ENCODE data around the gene EIF1B. TPM values are rescaled to one million over a fixed set of nuclear protein-coding genes. Genes with fewer than 3 reads are reported as not detected.

The EIF1B gene
- total RNA-seq, 4 donors from 2014 or later, result 20.9 to 46.1 (median 24.1) TPM

DNA sequence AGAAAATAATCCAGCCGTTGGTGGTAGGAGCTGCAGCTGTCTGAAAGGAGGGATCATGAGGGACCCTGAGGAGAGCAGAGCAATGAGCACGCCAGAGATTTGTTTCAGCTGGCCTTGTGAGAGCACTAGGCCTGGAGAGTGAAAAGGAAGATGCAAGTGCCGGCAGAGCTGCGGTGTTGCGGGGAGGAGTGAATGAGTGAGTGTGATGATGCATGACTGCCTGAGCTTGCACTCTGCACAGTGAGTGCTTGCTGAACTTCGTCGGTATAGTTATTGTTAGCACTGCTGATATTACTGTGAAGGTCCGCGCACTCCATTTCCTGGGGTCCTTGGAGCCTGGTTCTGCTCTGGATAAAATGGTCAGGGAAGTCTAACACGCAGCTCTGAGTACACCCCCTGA lies 23.2 kb downstream of the EIF1B start:
- H3K4me1 ChIP-seq, result no peaks in the 10 kb centered on the region
- H3K9me3 ChIP-seq, result no peaks in the 10 kb centered on the region
- H3K27me3 ChIP-seq, result no peaks in the 10 kb centered on the region
- H3K36me3 ChIP-seq, result no peaks in the 10 kb centered on the region
- intact Hi-C loops (cut with DNase I), result no loop called here
- TF ChIP-seq, protein P1, sequence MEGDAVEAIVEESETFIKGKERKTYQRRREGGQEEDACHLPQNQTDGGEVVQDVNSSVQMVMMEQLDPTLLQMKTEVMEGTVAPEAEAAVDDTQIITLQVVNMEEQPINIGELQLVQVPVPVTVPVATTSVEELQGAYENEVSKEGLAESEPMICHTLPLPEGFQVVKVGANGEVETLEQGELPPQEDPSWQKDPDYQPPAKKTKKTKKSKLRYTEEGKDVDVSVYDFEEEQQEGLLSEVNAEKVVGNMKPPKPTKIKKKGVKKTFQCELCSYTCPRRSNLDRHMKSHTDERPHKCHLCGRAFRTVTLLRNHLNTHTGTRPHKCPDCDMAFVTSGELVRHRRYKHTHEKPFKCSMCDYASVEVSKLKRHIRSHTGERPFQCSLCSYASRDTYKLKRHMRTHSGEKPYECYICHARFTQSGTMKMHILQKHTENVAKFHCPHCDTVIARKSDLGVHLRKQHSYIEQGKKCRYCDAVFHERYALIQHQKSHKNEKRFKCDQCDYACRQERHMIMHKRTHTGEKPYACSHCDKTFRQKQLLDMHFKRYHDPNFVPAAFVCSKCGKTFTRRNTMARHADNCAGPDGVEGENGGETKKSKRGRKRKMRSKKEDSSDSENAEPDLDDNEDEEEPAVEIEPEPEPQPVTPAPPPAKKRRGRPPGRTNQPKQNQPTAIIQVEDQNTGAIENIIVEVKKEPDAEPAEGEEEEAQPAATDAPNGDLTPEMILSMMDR (IDR thresholded peaks at IDR 0.05), result no peak
- no peak for TF ChIP-seq POLR2A (IDR thresholded peaks at IDR 0.05)
- 71 to 74% methylated on average over 10 of the region's 10 CpGs for WGBS, 2 donors
- no peak overlapping the region for H3K27ac ChIP-seq
- no peak overlapping the region for H3K4me3 ChIP-seq (replicated peaks in 1 of 3)
- no peak for DNase-seq

DNA sequence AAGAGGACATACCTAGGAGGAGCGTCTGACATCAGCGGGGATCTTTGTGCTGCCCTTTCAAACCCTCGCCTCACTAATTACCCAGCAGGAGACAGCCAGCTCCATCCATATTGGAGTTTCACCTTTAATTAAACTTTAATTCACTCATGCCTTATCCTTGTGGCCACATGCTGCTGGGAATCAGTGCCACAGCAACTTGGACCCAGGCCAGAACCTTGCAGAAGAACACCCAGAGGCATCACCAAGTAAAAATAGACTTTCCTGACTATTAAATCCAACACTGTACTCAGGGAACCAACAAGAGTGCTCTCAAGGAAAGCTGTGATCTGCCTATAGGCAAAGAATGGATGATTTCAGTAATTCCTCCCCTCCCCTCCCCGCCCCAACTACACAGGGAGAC lies 23.9 kb downstream of the EIF1B start:
- no peak overlapping the region for H3K4me3 ChIP-seq (replicated peaks in 1 of 3)
- no peak for TF ChIP-seq POLR2A (IDR thresholded peaks at IDR 0.05)
- TF ChIP-seq, protein P1 (IDR thresholded peaks at IDR 0.05), result no peak
- 92 to 96% methylated on average over 4 of the region's 4 CpGs for WGBS, 2 donors
- H3K4me1 ChIP-seq, result no peaks in the 10 kb centered on the region
- H3K27me3 ChIP-seq, result no peaks in the 10 kb centered on the region
- H3K27ac ChIP-seq, result no peak overlapping the region
- intact Hi-C loops (cut with DNase I), result no loop called here
- DNase-seq, result no peak
- H3K36me3 ChIP-seq, result no peaks in the 10 kb centered on the region
- H3K9me3 ChIP-seq, result no peaks in the 10 kb centered on the region

DNA sequence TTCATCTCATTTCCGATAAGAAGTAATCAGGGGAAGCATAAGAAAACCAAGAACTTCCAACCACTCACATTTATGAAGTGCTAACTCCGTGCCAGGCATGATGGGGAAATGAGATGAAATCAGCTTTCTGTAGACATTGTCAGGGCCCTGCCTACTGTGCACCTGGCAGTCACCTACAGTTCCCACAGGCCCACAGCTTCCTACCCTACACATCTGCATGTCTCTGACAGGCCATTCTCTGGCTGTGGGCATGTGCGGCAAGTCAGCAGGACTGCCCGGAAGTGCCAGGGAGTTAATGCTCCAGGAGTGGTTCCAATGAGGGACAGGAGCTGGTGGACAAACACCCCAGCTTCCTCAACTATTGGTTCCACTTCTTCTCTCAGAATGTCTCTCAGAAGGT lies 24.3 kb downstream of the EIF1B start:
- WGBS, 2 donors, result 90 to 93% methylated on average over 4 of the region's 4 CpGs
- no peak overlapping the region for H3K27ac ChIP-seq
- intact Hi-C loops (cut with DNase I), result no loop called here

DNA sequence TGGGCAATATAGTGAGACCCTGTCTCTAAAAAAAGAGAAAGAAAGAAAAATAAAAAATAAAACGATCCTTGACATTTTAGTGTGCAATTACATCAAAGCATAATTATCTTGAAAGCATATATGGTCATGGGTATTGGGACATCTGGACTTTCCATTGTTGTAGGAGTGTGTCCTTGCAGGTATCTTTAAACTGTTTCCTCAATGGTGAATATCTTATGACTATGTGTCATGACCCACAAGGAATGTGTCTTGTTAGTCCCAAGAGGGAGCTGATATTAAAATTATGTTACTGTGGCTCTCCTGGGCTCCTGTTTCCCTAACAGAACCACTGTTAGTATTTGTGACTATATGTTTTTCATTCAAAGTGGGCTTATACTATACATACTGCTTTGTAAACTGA lies 26.6 kb downstream of the EIF1B start:
- WGBS, 2 donors, result 84 to 86% methylated on average over 1 of the region's 1 CpG
- Histone ChIP-seq H3K4me1 (no peaks in the 10 kb centered on the region), H3K36me3 (no peaks in the 10 kb centered on the region), H3K4me3 (replicated peaks in 1 of 3) (no peak overlapping the region), H3K9me3 (no peaks in the 10 kb centered on the region), H3K27me3 (no peaks in the 10 kb centered on the region), H3K27ac (no peak overlapping the region)
- intact Hi-C loops (cut with DNase I), result no loop called here
- TF ChIP-seq, protein P1 (IDR thresholded peaks at IDR 0.05), result no peak
- no peak for TF ChIP-seq POLR2A (IDR thresholded peaks at IDR 0.05)
- DNase-seq, result no peak

More for the DNA sequence above, 24.3 kb downstream of the EIF1B start:
- Histone ChIP-seq H3K4me1 (no peaks in the 10 kb centered on the region), H3K27me3 (no peaks in the 10 kb centered on the region), H3K36me3 (no peaks in the 10 kb centered on the region), H3K9me3 (no peaks in the 10 kb centered on the region), H3K4me3 (replicated peaks in 1 of 3) (no peak overlapping the region)
- DNase-seq, result no peak
- TF ChIP-seq, protein P1 (IDR thresholded peaks at IDR 0.05), result no peak
- TF ChIP-seq POLR2A (IDR thresholded peaks at IDR 0.05), result no peak

DNA sequence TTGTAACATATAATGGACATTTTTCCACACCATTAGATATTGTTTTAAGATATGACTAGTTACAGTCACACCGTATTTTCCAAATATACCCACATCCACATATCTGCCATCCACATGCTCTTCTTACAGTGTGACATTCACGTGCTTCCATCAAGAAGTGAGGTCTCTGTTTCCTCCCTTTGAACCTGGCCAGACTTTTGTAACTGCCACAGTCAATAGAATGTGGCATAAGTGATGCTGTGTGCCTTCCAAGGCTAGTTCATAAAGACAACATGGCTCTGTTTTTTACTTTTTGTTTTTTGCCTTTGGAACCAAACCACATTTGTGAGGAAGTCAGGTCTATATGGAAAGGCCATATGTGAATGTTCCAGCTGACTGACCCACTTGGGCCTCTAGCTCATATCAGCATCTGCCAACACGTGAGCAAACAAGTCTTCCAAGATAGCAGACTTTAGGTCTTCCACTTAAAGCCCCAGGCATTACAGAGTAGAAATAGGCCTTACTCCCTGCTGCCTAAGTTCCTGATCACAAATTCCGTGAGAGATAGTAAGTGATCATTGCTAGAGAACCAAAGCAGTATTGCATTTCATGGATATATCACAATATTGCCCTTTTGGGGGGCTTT lies 27.1 kb downstream of the EIF1B start:
- Histone ChIP-seq H3K9me3 (no peaks in the 10 kb centered on the region), H3K36me3 (no peaks in the 10 kb centered on the region), H3K4me3 (replicated peaks in 1 of 3) (no peak overlapping the region), H3K4me1 (no peaks in the 10 kb centered on the region), H3K27me3 (no peaks in the 10 kb centered on the region), H3K27ac (no peak overlapping the region)
- intact Hi-C loops (cut with DNase I), result no loop called here
- no peak for DNase-seq
- no peak for TF ChIP-seq POLR2A (IDR thresholded peaks at IDR 0.05)
- TF ChIP-seq, protein P1 (IDR thresholded peaks at IDR 0.05), result no peak
- 79 to 85% methylated on average over 4 of the region's 4 CpGs for WGBS, 2 donors
